Hippocampal formation (tissue), 2 donors: ENCODE measurements around the gene VIPR2.

Source experiments
- DNase-seq, 2 donors: peaks; one replicate each; lab custom pipeline; 2025; lab: John Stamatoyannopoulos, UW

VIPR2 gene

GRCh38 chr7:159039716-159040115, 105.0 kb downstream of the VIPR2 start:
- DNase-seq = no peak

- DNase-seq = no peak
Observed at GRCh38 chr7:159038066-159038465, 106.6 kb downstream of the VIPR2 start.

- DNase-seq = no peak
Observed at GRCh38 chr7:159036916-159037605, 107.6 kb downstream of the VIPR2 start.

- DNase-seq = no peak
Observed at GRCh38 chr7:159035571-159036073, 109.0 kb downstream of the VIPR2 start.

GRCh38 chr7:159034988-159035387, 109.7 kb downstream of the VIPR2 start:
- no peak for DNase-seq

- no peak for DNase-seq
Observed at GRCh38 chr7:159034394-159034793, 110.3 kb downstream of the VIPR2 start.

GRCh38 chr7:159033956-159034355, 110.7 kb downstream of the VIPR2 start:
- no peak for DNase-seq

GRCh38 chr7:159033473-159033825, 111.2 kb downstream of the VIPR2 start:
- peak in 1 of 2 donors; percentile 18 for DNase-seq

GRCh38 chr7:159032753-159033472, 111.8 kb downstream of the VIPR2 start:
- no peak for DNase-seq

GRCh38 chr7:159032322-159032721, 112.3 kb downstream of the VIPR2 start:
- DNase-seq = no peak

GRCh38 chr7:159031750-159032149, 112.9 kb downstream of the VIPR2 start:
- DNase-seq = no peak

- no peak for DNase-seq
Observed at GRCh38 chr7:159031135-159031701, 113.4 kb downstream of the VIPR2 start.

- DNase-seq = peak in 1 of 2 donors; percentile 31
Observed at GRCh38 chr7:159030490-159031134, 114.1 kb downstream of the VIPR2 start.

- DNase-seq = no peak
Observed at GRCh38 chr7:159028508-159029401, 115.9 kb downstream of the VIPR2 start.

GRCh38 chr7:159027789-159028507, 116.7 kb downstream of the VIPR2 start:
- no peak for DNase-seq

GRCh38 chr7:159027056-159027788, 117.4 kb downstream of the VIPR2 start:
- DNase-seq = no peak

- no peak for DNase-seq
Observed at GRCh38 chr7:159026271-159027055, 118.2 kb downstream of the VIPR2 start.

GRCh38 chr7:159025161-159025779, 119.4 kb downstream of the VIPR2 start:
- DNase-seq = no peak
